ENCODE results near the gene IZUMO4.
A peak's percentile ranks its signal among the peaks of the same experiment; 100 is the strongest.

Gene IZUMO4

DNA sequence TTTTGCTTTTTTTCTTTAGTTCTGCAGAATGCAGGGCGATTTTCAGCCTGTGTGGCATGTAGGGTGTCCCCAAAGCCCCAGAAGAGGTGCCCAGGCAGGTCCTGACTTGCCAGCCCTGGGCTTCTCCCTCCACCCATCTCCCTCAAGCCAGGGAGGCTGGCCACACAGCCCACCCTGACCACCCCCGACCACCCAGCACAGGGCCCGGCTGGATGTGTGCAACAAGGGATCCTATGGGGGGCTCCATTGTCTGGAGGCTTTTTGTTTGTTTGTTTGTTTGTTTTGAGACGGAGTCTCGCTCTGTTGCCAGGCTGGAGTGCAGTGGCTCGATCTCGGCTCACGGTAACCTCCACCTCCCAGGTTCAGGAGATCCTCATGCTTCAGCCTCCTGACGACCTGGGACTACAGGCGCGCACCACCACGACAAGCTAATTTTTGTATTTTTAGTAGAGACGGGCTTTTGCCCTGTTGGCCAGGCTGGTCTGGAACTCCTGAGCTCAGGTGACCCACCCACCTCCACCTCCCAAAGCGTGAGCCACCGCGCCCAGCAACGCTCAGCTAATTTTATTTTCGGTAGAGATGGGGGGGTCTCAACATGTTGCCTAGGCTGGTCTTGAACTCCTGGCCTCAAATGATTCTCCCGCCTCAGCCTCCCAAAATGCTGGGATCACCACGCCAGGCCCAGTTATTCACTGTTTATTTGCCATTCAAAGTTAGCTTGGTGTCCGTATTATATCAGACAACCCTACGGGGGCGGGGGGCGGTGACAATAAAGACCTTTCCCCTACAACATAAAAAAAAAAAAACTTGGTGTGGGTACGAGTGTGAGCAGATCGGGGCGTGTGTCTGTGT lies 37.9 kb upstream of the IZUMO4 start:
- no peak for DNase-seq (ENCODE audit: low read depth in 2 of 2)

DNA sequence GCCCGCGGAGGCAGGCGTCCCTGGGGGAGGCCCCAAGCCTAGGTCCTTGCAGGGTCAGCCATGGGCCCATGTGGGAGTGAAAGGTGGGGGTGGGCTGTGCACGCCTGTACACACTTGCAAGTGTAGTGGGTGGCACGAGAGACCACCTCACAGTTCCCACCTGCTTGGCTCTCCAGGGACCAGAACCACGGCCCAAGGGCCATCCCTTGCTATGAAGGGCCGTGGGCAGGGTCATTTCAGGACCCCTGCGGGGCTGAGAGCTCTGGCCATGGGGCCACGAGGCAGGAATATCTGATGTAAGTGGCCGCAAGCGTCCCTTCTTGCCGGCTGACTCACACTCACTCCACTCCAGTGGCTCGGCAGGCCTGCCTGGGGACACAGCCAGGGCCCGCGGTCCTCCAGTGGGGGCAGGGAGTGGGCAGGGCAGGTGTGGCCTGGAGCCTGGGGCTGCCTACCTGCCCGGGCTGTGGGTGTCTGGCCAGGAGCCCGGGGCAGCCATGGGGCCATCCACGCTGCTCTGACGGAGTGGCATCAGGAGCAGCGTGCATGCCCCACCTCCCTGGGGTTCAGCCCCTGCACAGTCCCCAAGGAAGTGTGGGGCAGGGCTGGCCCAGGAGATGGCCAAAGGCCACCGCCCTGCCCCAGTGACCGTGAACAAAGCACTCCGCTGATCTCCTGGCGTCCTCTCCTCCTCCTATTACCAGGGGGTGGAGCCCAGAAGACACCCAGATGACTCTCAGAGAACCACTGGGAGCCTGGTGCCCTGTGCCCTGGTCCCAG lies 37.1 kb upstream of the IZUMO4 start:
- DNase-seq (ENCODE audit: low read depth in 2 of 2) = no peak

DNA sequence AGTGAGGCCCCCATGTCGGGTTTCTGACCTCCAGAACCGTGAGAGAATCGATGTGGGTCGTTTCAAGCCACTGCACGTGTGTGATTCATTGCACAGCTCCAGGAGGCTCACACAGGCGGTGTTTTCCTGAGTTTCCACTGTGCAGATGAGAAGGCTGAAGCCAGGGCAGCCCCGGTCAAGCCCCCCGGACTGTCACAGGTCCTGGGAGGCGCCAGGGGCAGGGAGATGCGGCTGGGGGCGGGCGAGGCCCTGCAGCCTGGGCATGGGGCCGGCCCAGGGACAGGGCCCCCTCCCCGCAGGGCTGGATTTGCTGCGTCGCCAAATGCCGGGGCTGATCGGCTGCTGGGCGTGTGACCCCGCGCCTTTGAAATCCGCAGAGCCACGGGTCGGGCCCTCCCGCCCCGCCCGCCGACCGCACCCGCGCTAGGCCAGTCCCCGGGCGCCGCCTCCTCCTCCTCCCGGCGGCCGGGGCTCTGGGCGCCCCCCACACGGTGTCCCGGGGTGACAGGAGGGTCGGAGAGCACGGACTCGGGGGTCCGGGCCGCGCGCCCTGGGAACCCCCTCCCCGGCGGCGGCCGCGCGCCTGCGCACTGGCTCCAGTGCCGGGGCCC lies 35.7 kb upstream of the IZUMO4 start:
- DNase-seq (ENCODE audit: low read depth in 2 of 2) = no peak

DNA sequence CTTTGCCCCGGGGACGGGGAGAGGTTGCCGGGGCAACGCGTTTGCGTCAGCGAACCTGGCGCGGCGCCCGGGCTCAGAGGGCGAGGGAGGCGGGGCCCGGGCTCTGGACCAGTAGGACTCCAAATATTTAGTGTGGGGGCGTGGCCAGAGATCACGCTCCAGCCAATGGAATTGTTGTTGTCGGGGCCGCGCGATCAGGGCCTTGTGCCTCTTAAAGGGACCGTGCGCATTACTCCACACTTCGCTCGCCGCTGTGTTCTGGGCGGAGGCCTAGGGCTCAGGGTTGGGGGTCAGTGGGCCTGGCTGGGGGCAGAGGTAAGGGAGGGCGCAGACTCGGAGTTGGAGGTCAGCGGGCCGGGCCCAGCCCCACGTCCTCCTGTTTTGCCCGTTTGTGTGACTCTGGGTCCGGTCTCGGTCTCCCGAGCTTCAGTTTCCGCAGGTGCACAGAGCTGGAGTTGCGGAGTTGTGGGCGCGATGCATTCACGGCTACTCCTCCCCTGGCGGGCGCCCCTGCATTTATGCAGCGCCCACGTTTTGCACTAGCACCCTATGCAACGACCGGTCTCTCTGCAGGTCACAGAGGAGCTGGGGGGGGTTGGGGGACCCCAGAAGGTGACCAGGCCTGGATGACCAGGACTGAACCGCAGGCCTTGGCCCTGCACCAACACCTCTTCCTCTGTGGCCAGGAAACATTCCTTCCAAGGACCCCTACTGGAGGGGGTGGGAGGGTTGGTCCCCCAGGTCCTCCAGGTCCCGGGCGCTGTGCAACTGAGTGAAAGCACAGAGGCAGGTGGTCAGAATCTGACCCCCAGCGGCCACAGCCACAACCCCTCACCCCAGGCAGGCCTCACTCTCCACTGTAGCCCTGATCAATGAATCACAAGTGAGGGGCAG lies 35.0 kb upstream of the IZUMO4 start:
- peak; percentile 98 to 100 for DNase-seq (ENCODE audit: low read depth in 2 of 2)

DNA sequence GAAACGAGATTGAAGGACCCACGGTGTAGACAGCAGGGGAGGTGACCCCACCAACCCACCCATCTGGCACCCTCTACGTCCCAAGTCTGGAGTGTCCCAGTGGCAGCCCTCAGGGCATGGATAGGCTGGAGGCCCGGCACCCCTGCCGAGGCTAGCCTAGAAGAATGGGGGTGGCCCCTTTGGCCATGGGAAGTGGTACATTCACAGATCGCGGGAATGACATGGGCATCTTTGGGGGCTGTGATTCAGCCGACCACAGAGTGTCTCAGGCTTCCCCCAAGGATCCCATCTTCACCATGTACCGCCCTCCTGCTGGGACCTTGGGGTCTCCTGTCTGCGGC lies 34.4 kb upstream of the IZUMO4 start:
- DNase-seq (ENCODE audit: low read depth in 2 of 2) = no peak

DNA sequence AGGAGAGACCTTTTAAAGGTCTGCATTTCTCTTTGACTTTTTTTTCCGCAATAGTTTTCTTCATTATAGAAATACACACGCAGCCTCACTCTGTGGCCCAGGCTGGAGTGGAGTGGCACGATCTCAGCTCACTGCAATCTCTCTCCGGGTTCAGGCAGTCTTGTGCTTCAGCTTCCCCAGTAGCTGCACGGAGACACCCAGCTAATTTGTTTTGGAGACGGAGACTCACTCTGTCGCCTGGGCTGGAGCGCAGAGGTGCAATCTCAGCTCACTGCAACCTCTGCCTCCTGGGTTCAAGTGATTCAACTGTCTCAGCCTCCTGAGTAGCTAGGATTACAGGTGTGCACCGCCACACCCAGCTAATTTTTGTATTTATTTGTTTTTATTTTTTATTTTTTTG lies 33.9 kb upstream of the IZUMO4 start:
- DNase-seq (ENCODE audit: low read depth in 2 of 2) = no peak

DNA sequence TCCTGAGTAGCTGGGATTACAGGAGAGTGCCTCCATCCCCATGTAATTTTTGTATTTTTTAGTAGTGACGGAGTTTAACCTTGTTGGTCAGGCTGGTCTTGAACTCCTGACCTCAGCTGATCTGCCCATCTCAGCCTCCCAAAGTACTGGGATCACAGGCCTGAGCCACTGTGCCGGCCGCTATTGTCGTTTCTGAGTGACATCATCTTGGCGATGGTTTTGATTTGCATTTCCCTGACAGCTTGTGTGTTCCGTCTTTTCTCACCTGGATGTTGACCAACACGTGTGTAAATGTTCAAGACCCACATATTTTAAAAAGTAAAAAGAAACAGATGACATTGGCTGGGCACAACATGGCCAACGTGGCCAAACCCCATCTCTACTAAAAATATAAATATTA lies 32.9 kb upstream of the IZUMO4 start:
- DNase-seq (ENCODE audit: low read depth in 2 of 2) = no peak

DNA sequence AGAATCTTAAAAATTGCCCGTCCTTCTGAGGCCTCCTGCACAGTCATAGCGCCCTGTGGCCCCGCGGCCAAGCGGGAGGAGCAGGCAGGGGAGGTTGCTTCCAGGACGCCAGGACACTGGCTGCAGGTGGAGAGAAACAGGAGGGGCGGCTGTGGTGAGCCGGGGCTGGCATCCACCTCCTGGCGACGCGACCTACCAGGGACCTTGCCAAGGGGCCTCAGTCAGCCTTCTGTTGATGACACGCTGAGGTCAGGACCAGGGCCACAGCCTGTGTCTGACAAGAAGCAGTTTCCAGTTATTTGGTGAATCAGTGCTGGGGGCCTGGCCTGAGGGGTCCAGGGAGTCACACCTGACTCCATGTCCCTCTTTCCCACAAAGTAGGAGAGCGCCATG lies 32.3 kb upstream of the IZUMO4 start:
- DNase-seq (ENCODE audit: low read depth in 2 of 2) = no peak

DNA sequence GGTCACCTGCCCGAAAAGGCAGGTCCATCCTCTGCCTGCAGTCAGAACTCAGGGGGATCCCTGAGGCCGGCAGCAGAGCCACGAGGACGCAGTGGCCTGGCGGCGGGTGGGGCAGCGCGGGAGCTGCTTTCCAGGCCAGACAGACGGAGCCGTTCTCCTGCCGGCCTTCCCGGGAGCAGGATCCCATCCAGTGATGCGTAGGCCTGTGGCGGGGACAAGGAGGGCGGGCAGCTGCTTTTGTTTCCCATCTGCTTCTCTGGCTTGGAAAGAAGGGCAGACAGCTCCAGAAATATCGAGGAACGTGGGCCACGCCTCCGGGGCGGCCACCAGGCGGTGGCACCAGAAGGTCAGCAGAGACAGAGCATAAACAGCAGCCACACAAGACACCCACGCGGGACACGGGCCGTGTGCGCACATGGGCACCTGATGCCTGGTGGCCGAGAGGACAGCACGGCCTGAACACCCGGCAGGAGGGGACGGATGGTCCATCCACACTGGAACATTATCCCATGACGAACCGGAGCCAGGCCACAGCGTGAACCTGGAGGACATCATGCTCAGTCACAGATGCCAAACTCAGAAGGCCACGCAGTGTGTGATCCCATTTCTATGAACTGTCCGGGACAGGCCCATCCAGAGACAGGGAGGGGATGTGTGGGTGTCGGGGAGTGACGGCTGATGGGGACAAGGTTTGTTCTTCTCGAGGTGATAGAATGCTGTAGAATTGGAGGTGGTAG lies 31.8 kb upstream of the IZUMO4 start:
- no peak for DNase-seq (ENCODE audit: low read depth in 2 of 2)

DNA sequence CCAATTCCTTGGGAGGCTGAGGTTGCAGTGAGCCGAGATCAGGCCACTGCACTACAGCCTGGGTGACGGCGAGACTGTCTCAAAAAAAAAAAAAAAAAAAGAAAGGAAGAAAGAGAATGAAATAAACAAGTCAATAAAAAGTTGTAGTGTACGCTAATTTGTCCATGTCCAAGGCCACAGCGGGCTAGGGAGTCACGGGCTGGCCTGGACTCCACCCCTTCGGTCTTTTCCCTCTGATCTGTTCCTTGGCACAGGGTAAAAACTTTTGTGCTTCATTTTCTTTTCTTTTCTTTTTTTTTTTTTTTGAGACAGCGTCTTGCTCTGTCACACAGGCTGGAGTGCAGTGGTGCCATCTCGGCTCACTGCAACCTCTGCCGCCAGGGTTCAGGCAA lies 26.3 kb upstream of the IZUMO4 start:
- no peak for DNase-seq (ENCODE audit: low read depth in 2 of 2)

DNA sequence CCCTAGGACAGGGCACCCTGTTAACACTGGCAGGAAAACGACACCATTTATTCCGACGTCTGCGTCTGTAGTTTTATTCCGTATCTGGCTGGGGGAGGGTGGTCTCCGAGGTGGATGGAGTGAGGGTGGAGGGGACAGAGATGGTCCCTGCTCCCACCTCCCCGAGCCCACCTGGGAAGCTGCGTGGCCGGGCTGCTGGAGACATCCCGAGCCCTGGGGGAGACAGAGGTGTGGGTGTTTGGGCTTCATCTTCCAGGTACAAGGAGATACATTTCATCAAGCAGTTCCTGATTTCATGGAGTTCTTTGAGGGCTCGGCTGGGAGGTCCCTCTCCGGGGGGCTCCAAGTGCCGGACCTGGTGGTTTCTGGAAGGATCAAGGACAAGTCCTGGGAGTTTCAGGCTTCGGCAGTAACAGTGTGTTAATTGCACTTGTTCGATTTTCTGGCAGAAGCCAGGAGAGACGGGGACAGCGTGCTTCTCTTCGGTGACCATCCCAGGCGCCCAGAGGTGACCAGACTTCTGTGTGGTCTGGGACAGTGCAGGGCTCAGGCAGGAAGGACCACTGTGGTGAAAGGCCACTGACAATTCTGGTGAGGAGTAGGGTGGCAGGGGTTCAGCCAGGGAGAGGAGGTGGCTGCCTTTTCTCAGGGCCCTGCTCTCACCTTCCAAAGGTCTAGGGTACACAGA lies 25.6 kb upstream of the IZUMO4 start:
- no peak for DNase-seq (ENCODE audit: low read depth in 2 of 2)

DNA sequence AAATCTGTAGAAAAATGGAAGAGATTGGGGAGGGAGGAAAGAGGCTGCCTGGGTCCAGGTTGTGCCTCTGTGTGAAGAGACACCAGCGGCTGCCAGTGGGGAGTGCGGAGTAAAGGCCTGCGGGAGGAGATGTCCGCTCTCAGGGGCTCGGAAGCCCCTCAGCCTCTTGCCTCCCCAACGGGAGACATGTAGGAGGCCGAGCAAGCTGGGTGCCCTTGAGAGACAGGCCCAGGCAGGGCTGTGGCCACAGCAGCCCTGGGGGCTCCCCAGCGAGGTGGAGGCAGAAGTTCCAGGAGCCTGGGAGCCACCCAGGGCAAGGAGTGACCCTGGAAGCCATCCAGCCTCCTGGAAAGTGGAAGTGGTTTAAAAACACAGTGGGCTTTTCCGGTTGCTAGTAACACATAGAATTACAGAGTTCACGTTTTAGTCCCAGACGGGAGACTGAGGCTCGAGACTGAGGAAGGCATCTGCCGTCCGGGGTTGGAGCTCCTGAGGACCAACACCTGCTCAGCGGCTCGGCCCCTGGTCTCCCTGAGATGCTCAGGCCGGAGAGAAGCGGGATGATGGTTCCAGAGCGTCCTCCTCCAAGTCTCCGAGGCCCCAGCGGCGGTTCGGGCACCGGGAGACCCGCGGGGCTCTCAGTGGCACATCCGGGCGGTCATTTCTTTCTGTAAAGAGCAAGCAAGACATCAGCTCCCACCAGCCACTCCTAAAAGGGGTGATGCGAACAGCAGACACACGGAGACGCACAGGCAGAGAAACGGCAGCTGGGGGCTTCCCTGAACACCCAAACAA lies 23.8 kb upstream of the IZUMO4 start:
- no peak for DNase-seq (ENCODE audit: low read depth in 2 of 2)

DNA sequence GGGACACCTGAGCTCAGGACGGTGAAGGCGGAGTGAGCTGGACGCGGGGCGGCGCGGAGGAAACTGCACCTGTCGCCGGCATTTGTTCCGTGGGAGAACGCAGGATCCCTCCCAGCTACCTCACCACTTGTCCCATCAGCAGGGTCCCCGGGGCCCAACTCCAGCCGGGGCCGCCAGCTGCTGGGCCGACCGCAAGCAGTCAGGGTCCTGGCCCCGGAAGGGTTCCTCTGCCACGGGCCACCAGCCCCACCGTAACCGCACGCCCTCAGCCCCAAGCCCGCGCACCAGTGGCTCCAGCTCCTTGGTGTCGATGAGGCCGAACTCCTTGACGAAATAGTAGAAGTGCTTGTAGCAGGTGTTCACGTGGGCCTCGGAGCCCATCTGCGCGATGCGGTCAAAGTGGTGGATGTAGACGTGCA lies 20.2 kb upstream of the IZUMO4 start:
- no peak for DNase-seq (ENCODE audit: low read depth in 2 of 2)

DNA sequence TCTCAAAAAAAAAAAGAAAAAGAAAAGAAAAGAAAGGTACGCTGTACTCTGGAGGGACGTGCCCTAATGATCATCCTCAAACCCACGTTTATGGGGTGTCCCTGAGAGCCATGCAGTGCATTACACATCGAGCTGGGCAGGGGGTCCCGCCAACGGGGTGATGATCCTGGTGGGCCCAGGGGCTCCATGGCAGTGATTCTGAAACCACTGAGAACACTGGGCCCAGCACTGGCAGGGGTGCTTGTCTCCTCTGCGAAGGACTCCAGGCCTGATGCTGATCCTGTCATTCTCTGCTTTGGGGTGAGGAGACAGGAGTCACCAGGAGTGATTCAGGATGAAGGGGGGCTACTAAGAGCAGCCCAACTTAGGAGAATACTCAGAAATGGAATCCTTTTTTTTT lies 19.3 kb upstream of the IZUMO4 start:
- no peak for DNase-seq (ENCODE audit: low read depth in 2 of 2)

DNA sequence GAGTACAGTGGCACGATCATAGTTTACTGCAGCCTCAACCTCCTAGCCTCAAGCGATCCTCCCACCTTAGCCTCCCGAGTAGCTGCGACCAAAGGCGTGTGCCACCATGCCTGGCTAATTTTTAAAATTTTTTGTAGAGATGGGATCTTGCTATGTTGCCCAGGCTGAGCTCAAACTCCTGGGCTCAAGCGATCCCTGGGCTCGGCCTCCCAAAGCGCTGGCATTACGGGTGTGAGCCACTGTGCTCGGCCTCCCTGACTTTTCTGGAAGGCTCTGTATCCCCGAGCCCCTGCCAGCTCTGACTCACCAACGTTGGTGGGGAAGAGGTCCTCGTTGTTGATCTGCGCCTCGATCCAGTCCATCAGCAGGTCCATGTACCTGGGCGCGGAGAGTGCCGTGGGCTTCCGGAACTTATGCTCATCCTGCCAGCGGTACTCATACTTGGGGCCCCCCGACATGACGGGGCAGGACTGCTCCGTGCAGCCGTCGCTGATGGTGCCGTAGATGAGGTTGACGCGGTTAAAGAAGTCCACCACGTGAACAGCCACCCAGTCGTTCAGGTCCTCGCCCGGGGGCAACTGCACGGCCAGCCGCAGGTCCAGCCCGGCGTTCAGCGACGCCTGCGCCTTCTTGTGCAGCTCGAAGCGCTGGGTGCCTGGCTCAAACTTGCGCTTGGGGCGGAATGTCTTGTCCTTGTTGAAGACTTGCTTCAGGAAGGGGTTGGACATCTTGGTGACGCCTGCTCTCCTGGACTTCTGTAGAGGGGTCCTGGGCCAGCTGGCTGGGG lies 18.7 kb upstream of the IZUMO4 start:
- no peak for DNase-seq (ENCODE audit: low read depth in 2 of 2)

DNA sequence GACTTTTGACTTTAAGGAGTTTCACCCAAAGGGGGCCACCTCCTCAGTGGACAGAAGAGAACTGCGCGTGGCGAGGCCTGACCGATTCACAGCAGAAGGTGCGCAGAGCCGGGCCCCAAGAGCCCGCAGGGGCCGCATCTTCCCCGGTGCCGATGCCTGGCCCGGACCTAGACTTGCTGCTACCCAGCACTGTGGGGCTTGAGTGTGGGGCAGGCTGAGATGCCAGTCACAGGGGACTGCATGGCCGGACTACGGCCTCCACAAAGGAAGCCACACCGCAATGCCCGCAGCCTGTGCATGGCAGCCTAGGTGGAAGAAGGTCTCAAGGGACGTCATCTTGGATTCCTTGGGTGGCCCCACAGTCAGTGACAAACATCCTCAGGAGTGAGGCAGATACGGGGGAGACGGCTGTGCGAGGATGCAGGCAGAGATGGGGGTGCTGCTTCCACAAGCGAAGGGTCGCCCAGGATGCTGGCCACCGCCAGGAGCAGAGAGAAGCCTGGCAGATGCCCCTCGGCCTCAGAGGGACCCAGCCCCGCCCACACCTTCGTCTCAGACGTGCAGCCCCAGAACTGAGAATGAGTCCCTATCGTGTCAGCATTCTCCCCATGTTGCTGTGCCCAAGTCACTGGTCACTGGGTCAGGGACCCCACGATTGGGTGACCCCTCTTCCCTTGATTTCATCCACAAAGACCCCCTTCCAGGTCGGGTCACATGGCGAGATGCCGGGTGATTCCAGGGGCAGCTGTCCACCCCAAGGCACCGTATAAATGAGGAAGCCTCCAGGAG lies 17.4 kb upstream of the IZUMO4 start:
- no peak for DNase-seq (ENCODE audit: low read depth in 2 of 2)

DNA sequence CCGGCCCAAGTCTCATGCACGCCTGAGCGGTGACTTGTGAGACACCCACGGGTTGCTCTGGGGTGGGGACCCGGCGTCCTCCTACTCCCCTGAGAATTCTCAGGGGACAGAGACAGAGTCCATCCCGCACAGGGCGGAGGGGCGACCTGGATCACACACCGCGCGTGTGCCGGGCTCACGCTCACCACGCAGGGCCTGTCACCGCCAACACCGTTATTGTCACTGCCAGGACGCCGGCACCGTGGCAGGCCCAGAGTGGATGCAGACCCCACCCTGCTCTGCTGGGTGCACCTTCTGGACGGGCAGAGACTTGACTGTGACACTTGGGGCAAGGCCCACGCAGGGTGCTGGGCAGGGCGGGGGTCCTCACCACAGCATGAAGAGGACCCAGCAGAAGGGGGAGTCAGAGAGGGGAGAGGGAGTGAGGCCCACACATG lies 16.8 kb upstream of the IZUMO4 start:
- DNase-seq (ENCODE audit: low read depth in 2 of 2) = no peak

DNA sequence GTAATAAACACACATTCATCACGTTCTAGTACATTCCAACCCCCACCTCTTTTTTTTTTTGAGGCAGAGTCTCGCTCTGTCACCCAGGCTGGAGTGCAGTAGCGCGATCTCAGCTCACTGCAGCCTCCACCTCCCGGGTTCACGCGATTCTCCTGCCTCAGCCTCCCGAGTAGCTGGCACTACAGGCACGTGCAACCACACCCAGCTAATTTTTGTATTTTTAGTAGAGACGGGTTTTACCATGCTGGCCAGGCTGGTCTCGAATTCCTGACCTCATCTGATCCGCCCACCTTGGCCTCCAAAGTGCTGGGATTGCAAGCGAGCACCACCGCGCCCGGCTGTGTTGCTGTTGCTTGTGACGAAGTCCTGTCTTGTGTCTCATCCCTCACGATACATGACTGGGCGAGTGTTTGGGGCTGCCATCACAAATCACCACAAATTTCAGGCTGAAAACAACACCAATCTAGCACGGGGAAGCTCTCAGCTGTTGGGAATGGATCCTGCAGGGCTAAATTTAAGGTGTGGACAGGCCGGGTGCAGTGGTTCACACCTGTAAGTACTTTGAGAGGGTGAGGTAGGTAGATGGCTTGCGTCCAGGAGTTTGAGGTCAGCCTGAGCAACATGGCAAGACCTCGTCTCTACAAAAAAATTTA lies 16.3 kb upstream of the IZUMO4 start:
- DNase-seq (ENCODE audit: low read depth in 2 of 2) = no peak

Data from stimulated activated CD8-positive, alpha-beta memory T cell treated with anti-CD3 and anti-CD28 coated beads, Interleukin-7, amount 100 ng/mL, for 1 hour (primary cell).